ENCODE results near the gene ACVR2B. TPM values are rescaled to one million over a fixed set of nuclear protein-coding genes. Genes with fewer than 3 reads are reported as not detected.
A peak's percentile ranks its signal among the peaks of the same experiment; 100 is the strongest.
"Not testable (repeated sequence)": the region's sequence is repeated elsewhere in the genome, so short reads cannot be mapped to it uniquely, and the experiment has no call there.

The ACVR2B gene
- 1 to 10 TPM; 2.5 to 6.0 (median 3.8) TPM for total RNA-seq

GRCh38 chr3:38453075-38453912 is at the start of gene ACVR2B:
Gene ACVR2B, plus strand, starts transcription at chr3:38453890. Its CDS starts 433 bp downstream, at chr3:38454323.
- intact Hi-C loops (cut with DNase I; ENCODE audit: low total_unique reads), result no loop called here
- H3K4me3 ChIP-seq (ENCODE audit: low read depth, poor library complexity, severe bottlenecking), result peak within 1 kb of the TSS; percentile 62
- TF ChIP-seq CTCF (IDR thresholded peaks at IDR 0.05), result no peak
- no peak for TF ChIP-seq POLR2A (IDR thresholded peaks at IDR 0.05)
- WGBS, 2 donors, result 8 to 9% methylated on average over 30 to 33 of the region's 48 CpGs
- DNase-seq (ENCODE audit: low spot score in 2 of 2), result peak; percentile 86 to 97

- DNase-seq (ENCODE audit: low spot score in 2 of 2), result peak in 1 of 2 donors; percentile 37
- intact Hi-C loops (cut with DNase I; ENCODE audit: low total_unique reads), result no loop called here
- 45 to 77% methylated on average over 5 of the region's 5 CpGs for WGBS, 2 donors
- no peak for TF ChIP-seq CTCF (IDR thresholded peaks at IDR 0.05)
- no peak for TF ChIP-seq POLR2A (IDR thresholded peaks at IDR 0.05)
- H3K4me3 ChIP-seq (ENCODE audit: low read depth, poor library complexity, severe bottlenecking), result no peak overlapping the region
Measured at GRCh38 chr3:38404286-38404685, 49.4 kb upstream of the ACVR2B start.

- TF ChIP-seq POLR2A (IDR thresholded peaks at IDR 0.05) (no peak), CTCF (IDR thresholded peaks at IDR 0.05) (no peak)
- no peak overlapping the region for H3K4me3 ChIP-seq (ENCODE audit: low read depth, poor library complexity, severe bottlenecking)
- intact Hi-C loops (cut with DNase I; ENCODE audit: low total_unique reads), result no loop called here
- WGBS, 2 donors, result 71 to 75% methylated on average over 1 of the region's 1 CpG
- no peak for DNase-seq (ENCODE audit: low spot score in 2 of 2)
Measured at GRCh38 chr3:38411591-38411990, 42.1 kb upstream of the ACVR2B start.

- WGBS, 2 donors, result 51 to 62% methylated on average over 4 to 5 of the region's 5 CpGs
- H3K4me3 ChIP-seq (ENCODE audit: low read depth, poor library complexity, severe bottlenecking); DNase-seq (ENCODE audit: low spot score in 2 of 2); intact Hi-C loops (cut with DNase I; ENCODE audit: low total_unique reads): not testable (repeated sequence)
Measured at GRCh38 chr3:38420758-38421157, 32.9 kb upstream of the ACVR2B start.

- intact Hi-C loops (cut with DNase I; ENCODE audit: low total_unique reads), result no loop called here
- TF ChIP-seq CTCF (IDR thresholded peaks at IDR 0.05), result no peak
- no peak for TF ChIP-seq POLR2A (IDR thresholded peaks at IDR 0.05)
- no peak overlapping the region for H3K4me3 ChIP-seq (ENCODE audit: low read depth, poor library complexity, severe bottlenecking)
- 47 to 58% methylated on average over 7 of the region's 7 CpGs for WGBS, 2 donors
- DNase-seq (ENCODE audit: low spot score in 2 of 2), result no peak
Measured at GRCh38 chr3:38421679-38422336, 31.9 kb upstream of the ACVR2B start.

GRCh38 chr3:38426798-38427426 is 26.8 kb upstream of the ACVR2B start:
- WGBS, 2 donors, result 67% methylated on average over 6 of the region's 6 CpGs
- H3K4me3 ChIP-seq (ENCODE audit: low read depth, poor library complexity, severe bottlenecking); intact Hi-C loops (cut with DNase I; ENCODE audit: low total_unique reads); DNase-seq (ENCODE audit: low spot score in 2 of 2): not testable (repeated sequence)

GRCh38 chr3:38432871-38433658 is 20.6 kb upstream of the ACVR2B start:
- H3K4me3 ChIP-seq (ENCODE audit: low read depth, poor library complexity, severe bottlenecking); intact Hi-C loops (cut with DNase I; ENCODE audit: low total_unique reads); DNase-seq (ENCODE audit: low spot score in 2 of 2): not testable (repeated sequence)
- WGBS, 2 donors, result 95 to 99% methylated on average over 5 of the region's 5 CpGs

- DNase-seq (ENCODE audit: low spot score in 2 of 2); intact Hi-C loops (cut with DNase I; ENCODE audit: low total_unique reads): not testable (repeated sequence)
- 81 to 84% methylated on average over 2 of the region's 2 CpGs for WGBS, 2 donors
Measured at GRCh38 chr3:38433661-38434060, 20.0 kb upstream of the ACVR2B start.

GRCh38 chr3:38438436-38439069 is 15.1 kb upstream of the ACVR2B start:
- H3K4me3 ChIP-seq (ENCODE audit: low read depth, poor library complexity, severe bottlenecking); DNase-seq (ENCODE audit: low spot score in 2 of 2); intact Hi-C loops (cut with DNase I; ENCODE audit: low total_unique reads): not testable (repeated sequence)
- WGBS, 2 donors, result 54 to 67% methylated on average over 5 of the region's 5 CpGs

More at GRCh38 chr3:38433661-38434060, 20.0 kb upstream of the ACVR2B start:
- H3K4me3 ChIP-seq (ENCODE audit: low read depth, poor library complexity, severe bottlenecking), result not testable (repeated sequence)
